ENCODE results near the gene MPIG6B.
A peak's percentile ranks its signal among the peaks of the same experiment; 100 is the strongest.

The MPIG6B gene, protein sequence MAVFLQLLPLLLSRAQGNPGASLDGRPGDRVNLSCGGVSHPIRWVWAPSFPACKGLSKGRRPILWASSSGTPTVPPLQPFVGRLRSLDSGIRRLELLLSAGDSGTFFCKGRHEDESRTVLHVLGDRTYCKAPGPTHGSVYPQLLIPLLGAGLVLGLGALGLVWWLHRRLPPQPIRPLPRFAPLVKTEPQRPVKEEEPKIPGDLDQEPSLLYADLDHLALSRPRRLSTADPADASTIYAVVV

DNA sequence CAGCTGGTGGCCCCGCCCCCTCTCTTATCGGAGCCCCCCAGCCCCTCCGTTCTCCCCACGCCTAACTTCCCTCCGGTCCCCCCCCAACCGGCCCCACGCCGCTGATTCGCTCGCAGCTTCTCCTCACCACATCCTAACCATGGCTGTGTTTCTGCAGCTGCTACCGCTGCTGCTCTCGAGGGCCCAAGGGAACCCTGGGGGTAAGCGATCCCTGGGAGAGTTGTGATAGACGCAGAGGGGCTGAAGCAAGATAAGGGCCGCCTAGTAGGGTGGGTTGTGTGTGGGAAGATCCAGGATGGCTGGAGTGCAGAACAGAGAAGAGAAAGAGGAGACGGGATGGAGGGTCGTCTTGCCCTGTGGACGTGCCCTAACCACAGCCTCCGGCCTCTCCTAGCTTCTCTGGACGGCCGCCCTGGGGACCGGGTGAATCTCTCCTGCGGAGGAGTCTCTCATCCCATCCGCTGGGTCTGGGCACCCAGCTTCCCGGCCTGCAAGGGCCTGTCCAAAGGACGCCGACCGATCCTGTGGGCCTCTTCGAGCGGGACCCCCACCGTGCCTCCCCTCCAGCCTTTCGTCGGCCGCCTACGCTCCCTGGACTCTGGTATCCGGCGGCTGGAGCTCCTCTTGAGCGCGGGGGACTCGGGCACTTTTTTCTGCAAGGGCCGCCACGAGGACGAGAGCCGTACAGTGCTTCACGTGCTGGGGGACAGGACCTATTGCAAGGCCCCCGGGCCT, at the start of gene MPIG6B:
Gene MPIG6B, plus strand, starts transcription at position 129 of the 735 bp plus-strand sequence. Its CDS starts 11 bp downstream, at position 140.
- no peak for DNase-seq

- no peak for DNase-seq
These were observed 46.8 kb upstream of the MPIG6B start for GRCh38 chr6:31676322-31676903.

GRCh38 chr6:31676904-31677303, 46.3 kb upstream of the MPIG6B start:
- no peak for DNase-seq

GRCh38 chr6:31677955-31678354, 45.2 kb upstream of the MPIG6B start:
- no peak for DNase-seq

DNA sequence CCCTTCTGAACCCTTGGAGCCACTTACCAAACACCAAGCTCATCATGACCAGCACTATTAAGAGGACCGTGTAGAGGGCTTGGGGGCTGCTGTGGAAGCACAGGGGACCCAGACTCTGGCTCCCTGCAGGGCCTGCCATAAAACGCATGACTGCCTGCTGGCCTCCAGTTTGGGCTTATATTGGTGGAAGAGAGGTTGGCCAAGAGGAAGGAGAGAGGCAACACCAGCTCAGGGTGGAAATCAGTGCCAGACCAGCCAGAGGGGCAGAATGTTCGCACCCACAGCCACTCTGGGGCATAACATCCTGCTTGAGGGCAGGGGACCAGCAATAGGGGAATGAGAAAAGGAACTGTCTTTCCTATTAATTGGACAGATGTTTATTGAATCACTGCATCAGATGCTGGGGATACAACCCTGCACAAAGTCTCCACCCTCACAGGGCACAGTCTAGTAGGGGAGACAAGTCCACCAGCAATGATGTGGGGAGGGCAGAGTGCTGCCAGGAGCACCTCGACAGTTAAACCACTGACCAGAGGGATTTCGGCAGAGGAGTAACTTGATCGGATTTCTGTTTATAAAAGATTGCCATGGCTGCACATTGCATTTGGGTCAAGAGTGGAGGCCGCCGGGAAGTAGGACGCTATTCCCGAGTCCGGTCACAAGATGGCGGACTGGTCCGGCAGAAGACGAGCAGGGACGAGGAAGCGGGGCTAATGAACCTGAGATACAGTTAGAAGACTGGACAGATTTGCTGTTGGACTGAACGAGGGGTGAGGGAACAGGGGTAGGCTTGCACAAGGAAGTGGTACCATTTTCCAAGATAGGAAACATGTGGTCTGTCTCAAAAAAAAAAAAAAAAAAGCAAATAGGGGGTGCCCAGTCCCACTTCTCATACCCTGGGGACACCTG, 42.7 kb upstream of the MPIG6B start, which contains the start of gene LY6G5C:
Gene LY6G5C, minus strand, starts transcription at position 842 of the 909 bp plus-strand sequence. Its CDS starts 694 bp downstream, at position 148.
- peak; percentile 6 to 77 (median 58) for DNase-seq

DNA sequence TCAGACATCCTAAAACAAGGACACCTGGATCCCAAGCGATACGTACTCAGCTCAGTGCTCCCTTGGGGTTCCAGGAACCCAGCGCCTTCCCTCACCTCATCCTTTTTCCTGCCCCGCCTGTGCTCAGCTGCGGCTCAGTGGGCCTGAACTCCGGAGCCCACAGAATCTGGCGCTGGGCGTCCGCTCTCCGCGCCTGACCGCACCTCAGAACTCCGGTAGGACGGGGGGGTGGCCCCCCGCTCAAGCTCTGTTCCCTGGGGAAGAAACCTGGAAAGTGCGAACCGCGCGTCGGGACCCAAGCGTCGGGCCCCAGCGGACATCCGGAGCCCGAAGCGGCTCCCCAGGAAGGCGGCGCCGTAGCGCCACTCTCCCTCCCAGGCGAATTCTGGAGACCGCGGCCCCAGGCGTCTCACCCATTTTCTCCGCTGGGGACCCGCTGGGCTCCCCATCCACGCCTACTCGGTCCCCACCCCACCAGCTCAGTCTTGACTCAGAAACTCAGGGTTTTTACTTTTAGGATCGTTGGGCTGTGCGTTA, 42.0 kb upstream of the MPIG6B start:
- DNase-seq, result peak in 7 of 14 donors; percentile 13 to 59 (median 33)

- no peak for DNase-seq
These were observed 39.6 kb upstream of the MPIG6B start for GRCh38 chr6:31683591-31683990.

DNA sequence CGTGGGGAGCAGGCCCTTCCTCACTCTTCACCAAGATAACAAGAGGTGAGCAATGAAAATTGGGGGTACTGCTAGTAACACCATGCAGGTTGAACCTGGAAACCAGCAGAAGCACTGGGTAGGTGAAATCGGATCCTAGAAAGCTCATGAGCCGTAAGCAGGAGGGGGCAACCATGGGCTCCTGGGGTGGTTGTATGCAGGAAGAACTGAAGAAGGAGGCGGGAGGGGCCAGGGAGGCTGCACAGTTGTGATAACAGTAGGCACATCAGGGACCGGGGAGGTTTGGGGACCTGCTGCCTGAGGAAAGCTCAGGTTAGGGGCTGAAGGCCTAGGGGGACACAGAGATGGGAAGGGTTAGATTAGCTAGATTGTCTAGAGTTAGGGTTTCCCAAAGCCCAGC, 36.7 kb upstream of the MPIG6B start:
- DNase-seq, result no peak

GRCh38 chr6:31687321-31687720, 35.9 kb upstream of the MPIG6B start:
- DNase-seq, result no peak

DNA sequence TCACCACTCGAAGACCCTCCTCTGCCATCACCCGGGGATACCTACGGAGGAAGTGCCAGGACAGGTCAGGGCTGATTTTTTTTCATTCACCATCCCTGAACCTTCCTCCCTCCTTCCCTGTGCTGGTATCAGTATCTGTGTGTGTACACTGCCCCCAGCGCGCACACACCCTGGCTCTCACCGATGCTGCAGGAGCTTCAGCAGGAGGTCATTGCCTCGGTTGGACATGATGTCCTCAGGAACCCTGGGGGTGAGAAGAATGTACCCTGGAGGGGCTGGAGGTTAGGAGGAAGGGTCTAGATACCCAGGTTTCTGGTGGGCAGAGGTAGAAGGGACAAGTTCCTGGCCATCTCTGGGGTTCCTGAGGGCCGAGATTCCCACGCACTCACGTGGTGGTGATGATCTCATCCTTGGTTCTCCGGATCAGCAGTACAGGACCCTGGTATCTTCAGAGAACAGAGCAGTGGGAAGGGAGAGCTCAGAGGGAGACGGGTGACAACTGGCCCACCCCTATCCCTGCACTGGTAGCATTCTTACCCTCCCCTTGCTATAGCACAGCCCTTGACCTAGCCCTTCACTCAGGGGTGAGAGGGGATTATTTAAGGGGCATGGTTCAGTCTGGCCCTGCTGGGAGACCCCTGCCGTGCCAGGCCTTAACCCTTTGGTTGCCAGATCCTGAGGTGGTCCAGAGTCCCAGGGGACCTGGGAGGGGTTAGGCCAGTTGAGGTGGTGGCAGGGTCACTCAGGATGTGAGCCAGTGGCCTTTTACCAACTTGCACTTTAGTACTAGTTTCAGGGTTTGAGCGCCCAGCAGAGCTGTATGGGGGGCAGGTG, 35.1 kb upstream of the MPIG6B start:
- DNase-seq, result no peak

- no peak for DNase-seq
These were observed 33.7 kb upstream of the MPIG6B start for GRCh38 chr6:31689249-31690110.

DNA sequence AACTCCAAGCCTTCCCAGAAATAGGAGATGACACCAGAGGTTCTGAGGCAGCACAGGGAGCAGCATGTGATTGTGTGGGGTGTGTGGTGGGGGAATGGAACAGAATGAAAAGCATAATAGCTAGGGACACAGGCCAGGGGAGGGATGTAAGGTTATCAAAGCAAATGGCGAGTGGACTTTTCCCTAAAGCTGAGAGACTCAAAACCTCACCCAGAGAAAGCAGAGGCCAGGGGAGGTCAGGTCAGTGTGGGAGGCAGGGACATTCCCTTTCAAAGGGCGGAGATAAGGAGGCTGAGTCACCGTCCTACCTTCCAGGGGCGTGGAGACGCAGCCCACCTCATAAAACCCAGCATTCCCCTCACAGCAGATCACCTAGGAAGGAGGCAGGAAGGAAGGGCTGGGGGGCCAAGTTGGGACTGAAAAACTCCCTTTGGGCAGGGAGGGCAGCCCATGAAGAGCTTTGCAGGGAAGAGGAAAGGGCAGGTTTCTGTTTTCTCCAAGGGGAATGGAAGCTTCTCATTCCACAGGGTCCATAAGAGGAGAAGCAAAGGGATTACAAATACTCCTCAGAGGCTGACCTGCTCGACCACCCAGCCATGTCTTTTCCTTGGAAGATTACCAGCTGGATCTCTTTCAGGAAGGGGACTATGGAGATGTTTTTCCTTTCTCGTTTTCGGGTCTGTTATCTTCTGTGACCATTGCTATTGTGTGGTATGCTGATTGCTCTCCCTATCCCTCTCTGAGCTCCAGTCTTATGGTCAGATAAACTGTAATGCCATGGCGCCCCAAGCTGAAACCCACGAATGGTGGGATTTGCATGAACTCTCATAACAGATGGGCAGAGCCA, 32.7 kb upstream of the MPIG6B start:
- peak in 3 of 14 donors; percentile 3 to 21 (median 8) for DNase-seq

GRCh38 chr6:31691078-31691463, 32.1 kb upstream of the MPIG6B start:
- no peak for DNase-seq

DNA sequence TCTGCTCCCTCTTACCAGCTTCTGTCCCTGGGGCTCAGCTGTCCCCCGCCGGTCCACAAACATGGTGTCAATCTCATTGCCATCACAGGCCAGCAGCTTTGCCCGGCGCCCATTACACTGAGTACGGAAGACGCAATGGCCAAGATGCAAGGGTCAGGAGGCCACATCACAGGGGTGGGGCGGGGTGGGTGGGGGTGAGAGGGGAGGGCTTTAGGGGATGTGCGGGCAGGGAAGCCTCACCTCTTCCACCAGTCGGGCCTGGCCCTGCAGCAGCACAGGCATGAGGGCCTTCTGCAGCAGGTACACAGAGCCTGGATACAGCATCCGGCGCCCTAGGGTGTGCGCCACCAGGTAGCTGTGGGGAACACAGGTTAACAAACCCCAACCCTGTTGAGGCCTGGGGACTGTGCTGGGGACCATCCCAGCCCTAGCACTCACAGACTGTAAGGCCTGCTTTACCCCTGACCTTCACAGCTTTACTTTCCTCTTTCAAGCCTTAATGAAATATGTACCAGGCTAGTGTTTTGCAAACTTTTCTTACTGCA, 31.5 kb upstream of the MPIG6B start:
- no peak for DNase-seq

GRCh38 chr6:31692353-31692752, 30.8 kb upstream of the MPIG6B start:
- DNase-seq, result no peak

- DNase-seq, result no peak
These were observed 30.3 kb upstream of the MPIG6B start for GRCh38 chr6:31692886-31693285.

- DNase-seq, result no peak
These were observed 29.6 kb upstream of the MPIG6B start for GRCh38 chr6:31693535-31693934.

GRCh38 chr6:31697555-31697954, 25.6 kb upstream of the MPIG6B start:
- DNase-seq, result no peak

Measured in C1 segment of cervical spinal cord (tissue), 14 donors.